ENCODE results near the gene ADAM17.
"Not testable (repeated sequence)": the region's sequence is repeated elsewhere in the genome, so short reads cannot be mapped to it uniquely, and the experiment has no call there.

DNA sequence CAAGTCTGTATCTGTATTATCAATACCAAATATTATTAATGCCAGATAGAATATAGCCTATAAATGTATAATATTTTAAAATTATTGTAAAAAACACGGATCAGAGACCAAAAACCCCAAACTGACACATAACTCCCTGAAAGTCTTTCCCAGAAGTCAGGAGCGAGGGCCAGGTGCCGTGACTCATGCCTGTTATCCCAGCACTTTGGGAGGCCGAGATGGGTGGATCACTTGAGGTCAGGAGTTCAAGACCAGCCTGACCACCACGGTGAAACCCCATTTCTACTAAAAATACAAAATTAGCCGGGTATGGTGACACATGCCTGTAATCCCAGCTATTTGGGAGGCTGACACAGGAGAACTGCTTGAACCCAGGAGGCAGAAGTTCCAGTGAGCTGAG lies 39.6 kb upstream of the ADAM17 start:
- TF ChIP-seq, protein P1, sequence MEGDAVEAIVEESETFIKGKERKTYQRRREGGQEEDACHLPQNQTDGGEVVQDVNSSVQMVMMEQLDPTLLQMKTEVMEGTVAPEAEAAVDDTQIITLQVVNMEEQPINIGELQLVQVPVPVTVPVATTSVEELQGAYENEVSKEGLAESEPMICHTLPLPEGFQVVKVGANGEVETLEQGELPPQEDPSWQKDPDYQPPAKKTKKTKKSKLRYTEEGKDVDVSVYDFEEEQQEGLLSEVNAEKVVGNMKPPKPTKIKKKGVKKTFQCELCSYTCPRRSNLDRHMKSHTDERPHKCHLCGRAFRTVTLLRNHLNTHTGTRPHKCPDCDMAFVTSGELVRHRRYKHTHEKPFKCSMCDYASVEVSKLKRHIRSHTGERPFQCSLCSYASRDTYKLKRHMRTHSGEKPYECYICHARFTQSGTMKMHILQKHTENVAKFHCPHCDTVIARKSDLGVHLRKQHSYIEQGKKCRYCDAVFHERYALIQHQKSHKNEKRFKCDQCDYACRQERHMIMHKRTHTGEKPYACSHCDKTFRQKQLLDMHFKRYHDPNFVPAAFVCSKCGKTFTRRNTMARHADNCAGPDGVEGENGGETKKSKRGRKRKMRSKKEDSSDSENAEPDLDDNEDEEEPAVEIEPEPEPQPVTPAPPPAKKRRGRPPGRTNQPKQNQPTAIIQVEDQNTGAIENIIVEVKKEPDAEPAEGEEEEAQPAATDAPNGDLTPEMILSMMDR (IDR thresholded peaks at IDR 0.05; ENCODE audit: insufficient read depth, low read depth, low read length) = not testable (repeated sequence)
- not testable (repeated sequence) for TF ChIP-seq EZH2 (IDR thresholded peaks at IDR 0.05; ENCODE audit: insufficient read depth, low read length)

Data from astrocyte (in vitro differentiated cells and primary cell).